NCI-H1092 treated with DMSO at 0.1 percent for 48 hours (cell line): ENCODE data around the gene ZNF226.
"Not testable (repeated sequence)": the region's sequence is repeated elsewhere in the genome, so short reads cannot be mapped to it uniquely, and the experiment has no call there.

Source experiments
- DNase-seq: peaks from one replicate; lab custom pipeline; 2025; lab: John Stamatoyannopoulos, UW

ZNF226 gene

GRCh38 chr19:44164673-44165512, at the start of gene ZNF226:
Gene ZNF226, plus strand, starts transcription at chr19:44165100. Its CDS starts 4,981 bp downstream, at chr19:44170081.
- peak; percentile 95 for DNase-seq

- not testable (repeated sequence) for DNase-seq
These were observed 43.7 kb upstream of the ZNF226 start for GRCh38 chr19:44121162-44121561.

GRCh38 chr19:44131955-44132354, 32.9 kb upstream of the ZNF226 start:
- no peak for DNase-seq

GRCh38 chr19:44141191-44142058, 23.5 kb upstream of the ZNF226 start, which contains the start of gene ZNF234:
Gene ZNF234, plus strand, starts transcription at chr19:44141554. Its CDS starts 3,079 bp downstream, at chr19:44144633.
- peak; percentile 38 for DNase-seq

- DNase-seq: no peak
These were observed 22.9 kb upstream of the ZNF226 start for GRCh38 chr19:44142059-44142433.

GRCh38 chr19:44149776-44150175, 15.1 kb upstream of the ZNF226 start:
- DNase-seq: no peak

GRCh38 chr19:44151491-44151890, 13.4 kb upstream of the ZNF226 start:
- no peak for DNase-seq

- DNase-seq: no peak
These were observed 8.4 kb upstream of the ZNF226 start for GRCh38 chr19:44156475-44156874.

GRCh38 chr19:44163789-44164188, 1.1 kb upstream of the ZNF226 start:
- DNase-seq: no peak

GRCh38 chr19:44164327-44164672, 600 bp upstream of the ZNF226 start:
- no peak for DNase-seq

- not testable (repeated sequence) for DNase-seq
These were observed 5.8 kb downstream of the ZNF226 start for GRCh38 chr19:44170660-44171059.

- DNase-seq: no peak
These were observed 11.7 kb downstream of the ZNF226 start for GRCh38 chr19:44176590-44176989.

- DNase-seq: no peak
These were observed 16.1 kb downstream of the ZNF226 start for GRCh38 chr19:44180968-44181367.

GRCh38 chr19:44182145-44182544, 17.2 kb downstream of the ZNF226 start:
- no peak for DNase-seq

- DNase-seq: no peak
These were observed 25.1 kb downstream of the ZNF226 start for GRCh38 chr19:44190020-44190419.

GRCh38 chr19:44192127-44192526, 27.2 kb downstream of the ZNF226 start:
- DNase-seq: no peak

- DNase-seq: no peak
These were observed 31.9 kb downstream of the ZNF226 start for GRCh38 chr19:44196772-44197171.

GRCh38 chr19:44202470-44202869, 37.6 kb downstream of the ZNF226 start:
- no peak for DNase-seq

- no peak for DNase-seq
These were observed 38.1 kb downstream of the ZNF226 start for GRCh38 chr19:44202974-44203373.

GRCh38 chr19:44203877-44204276, 39.0 kb downstream of the ZNF226 start:
- DNase-seq: not testable (repeated sequence)

GRCh38 chr19:44204772-44205171, 39.9 kb downstream of the ZNF226 start:
- DNase-seq: no peak

- DNase-seq: peak; percentile 73
These were observed 42.4 kb downstream of the ZNF226 start for GRCh38 chr19:44207126-44207803.
